Psoas muscle (tissue), 8 donors: ENCODE data around the gene TOX4. TPM values are rescaled to one million over a fixed set of nuclear protein-coding genes. Genes with fewer than 3 reads are reported as not detected.
"Not testable (repeated sequence)": the region's sequence is repeated elsewhere in the genome, so short reads cannot be mapped to it uniquely, and the experiment has no call there.

Experiments used
- ATAC-seq, 4 donors: fragments of 200-7000 bp; cut with Tn5 transposase; one replicate each; pipeline ENCODE4 v1.9.1; 2020; ENCODE audit warnings: moderate library complexity in 3 of 4, mild to moderate bottlenecking in 2 of 4
- DNase-seq, 2 donors: peaks; one replicate each; pipeline ENCODE4 v3.0.0-alpha.2; 2020
- H3K27ac ChIP-seq: fragments of 200-600 bp; one replicate; pipeline ENCODE4 v1.8.0; 2022
- H3K27me3 ChIP-seq, 3 donors: fragments of 200-600 bp in 1 of 3; one replicate each; pipeline versions ENCODE4 v1.6.1 to v1.8.0; 2013 to 2022; ENCODE audit warnings: low read length in 2 of 3, mild to moderate bottlenecking in 2 of 3, moderate library complexity in 1 of 3; ENCODE audit not compliant: insufficient read depth in 3 of 3
- H3K36me3 ChIP-seq, 2 donors: fragments of 200-600 bp in 1 of 2; one replicate each; pipeline versions ENCODE4 v1.6.1 to v1.8.0; 2013 to 2022; ENCODE audit warnings: low read depth in 1 of 2, mild to moderate bottlenecking in 1 of 2, moderate library complexity in 1 of 2; ENCODE audit not compliant: insufficient read depth in 1 of 2
- H3K4me1 ChIP-seq: fragments of 200-600 bp; one replicate; pipeline ENCODE4 v1.8.0; 2022
- H3K4me3 ChIP-seq: fragments of 200-600 bp; one replicate; pipeline ENCODE4 v1.8.0; 2022; ENCODE audit warnings: mild to moderate bottlenecking
- H3K9me3 ChIP-seq: fragments of 200-600 bp; one replicate; pipeline ENCODE4 v1.8.0; 2022
- WGBS, 3 donors: extraction: QIAGEN DNeasy Blood & Tissue Kit; methylation state at CpG; one replicate each; pipeline versions ENCODE4 v1.1.6 to v1.1.7; 2013; 5-methylcytosine and 5-hydroxymethylcytosine counted together
- intact Hi-C, 2 donors: fragments of 100-400 bp; cut with DNase I; formaldehyde crosslinking; loops; one replicate each; pipeline versions ENCODE4 v1.11.0 to v1.14.2; 2022
- polyA plus RNA-seq, 3 donors: library from polyadenylated mRNA; stranded (reverse); fragments of 200-250 nt; gene quantifications; one replicate each; pipeline ENCODE4 v1.2.3, GENCODE V29; 2013
- total RNA-seq, 4 donors: library from RNA; stranded (reverse); fragmentation: NEBNext Ultra II Directional in 2 of 4; extraction: Animal tissue kit (Norgen Biotek cat#: 25700) in 2 of 4; gene quantifications; one replicate each; pipeline versions ENCODE4 v1.2.1 to v1.2.4, GENCODE V29; 2021 to 2023
- TF ChIP-seq, protein P1 (sequence below): fragments of 200-600 bp; IDR thresholded peaks from one replicate; pipeline ENCODE4 v1.8.0; 2022; ENCODE audit warnings: antibody characterized with exemption
- donor health status: healthy with polysubstance abuse.
- donor health status: DM: no; HTN: no; CAD: no; lungs with moderate emphysema.
- donor health status: Bipolar disorder and iron deficiency.
- donor health status: healthy.
- donor health status: DM: yes; HTN: yes; CAD: no.
- donor health status: DM: no; HTN: no; CAD: no.
- donor health status: DM: no; HTN: no; CAD: no.
- donor health status: DM: yes; HTN: yes; CAD: no.

The TOX4 gene
- total and polyA plus RNA-seq, 7 donors: 37.0 to 146 (median 98.8) TPM

DNA sequence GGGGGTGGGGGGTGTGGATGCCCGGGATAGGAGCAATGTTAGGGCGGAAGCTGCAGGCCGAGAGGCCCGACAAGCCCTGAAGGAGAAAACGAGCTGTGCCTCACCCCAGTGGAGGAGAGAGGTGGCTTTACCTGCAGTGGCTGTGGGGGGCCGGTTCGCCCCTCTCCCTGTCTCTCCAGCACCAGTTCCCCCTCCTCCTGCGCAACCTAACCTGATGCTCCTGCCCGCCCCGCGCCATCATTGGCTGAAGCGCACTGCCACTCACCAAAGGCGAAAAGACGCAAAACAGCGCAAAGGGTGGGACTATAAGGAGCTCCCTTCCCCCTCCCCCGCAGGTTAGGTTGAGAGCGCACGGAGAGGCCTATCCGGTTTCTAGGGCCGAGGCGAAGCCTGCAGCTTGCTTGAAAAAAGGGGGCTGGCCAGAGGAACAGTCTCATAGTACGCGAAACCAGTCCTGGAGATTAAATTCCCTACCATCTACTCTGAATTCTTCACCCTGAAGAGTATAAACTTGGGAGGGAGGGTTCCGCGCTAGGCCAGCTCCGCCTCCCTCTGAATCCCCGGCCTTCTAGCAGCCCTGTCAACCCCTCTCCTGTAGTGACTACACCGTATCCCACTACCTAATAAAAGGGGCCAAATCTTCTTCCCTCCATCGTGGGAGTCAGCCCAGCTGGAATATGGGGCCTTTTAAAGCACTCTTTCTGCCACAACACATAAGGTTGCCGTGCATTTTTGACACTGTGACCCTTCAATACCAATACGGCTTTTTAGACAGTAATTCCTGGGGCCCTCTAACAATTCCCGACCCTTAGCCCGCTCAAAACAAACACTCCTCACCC, 39.7 kb upstream of the TOX4 start:
- no peaks in the 10 kb centered on the region for H3K27me3 ChIP-seq
- ATAC-seq: peak; percentile 99 to 100 (median 100)
- DNase-seq: peak; percentile 99 to 100
- 2 to 5% (median 2%) methylated on average over 26 to 33 of the region's 33 CpGs for WGBS, 3 donors
- peak overlapping the region; percentile 89 for H3K27ac ChIP-seq
- intact Hi-C loops: loop anchor here (2.0 kb wide), 1 partner anchor 18 kb away; no protein-coding TSS in a partner anchor
- no peaks in the 10 kb centered on the region for H3K36me3 ChIP-seq
- peaks cover 17% of the 10 kb centered on the region for H3K4me1 ChIP-seq
- H3K9me3 ChIP-seq: no peaks in the 10 kb centered on the region
- peak overlapping the region; percentile 84 for H3K4me3 ChIP-seq
- TF ChIP-seq, protein P1, sequence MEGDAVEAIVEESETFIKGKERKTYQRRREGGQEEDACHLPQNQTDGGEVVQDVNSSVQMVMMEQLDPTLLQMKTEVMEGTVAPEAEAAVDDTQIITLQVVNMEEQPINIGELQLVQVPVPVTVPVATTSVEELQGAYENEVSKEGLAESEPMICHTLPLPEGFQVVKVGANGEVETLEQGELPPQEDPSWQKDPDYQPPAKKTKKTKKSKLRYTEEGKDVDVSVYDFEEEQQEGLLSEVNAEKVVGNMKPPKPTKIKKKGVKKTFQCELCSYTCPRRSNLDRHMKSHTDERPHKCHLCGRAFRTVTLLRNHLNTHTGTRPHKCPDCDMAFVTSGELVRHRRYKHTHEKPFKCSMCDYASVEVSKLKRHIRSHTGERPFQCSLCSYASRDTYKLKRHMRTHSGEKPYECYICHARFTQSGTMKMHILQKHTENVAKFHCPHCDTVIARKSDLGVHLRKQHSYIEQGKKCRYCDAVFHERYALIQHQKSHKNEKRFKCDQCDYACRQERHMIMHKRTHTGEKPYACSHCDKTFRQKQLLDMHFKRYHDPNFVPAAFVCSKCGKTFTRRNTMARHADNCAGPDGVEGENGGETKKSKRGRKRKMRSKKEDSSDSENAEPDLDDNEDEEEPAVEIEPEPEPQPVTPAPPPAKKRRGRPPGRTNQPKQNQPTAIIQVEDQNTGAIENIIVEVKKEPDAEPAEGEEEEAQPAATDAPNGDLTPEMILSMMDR: no peak

- Histone ChIP-seq H3K4me3 (no peak overlapping the region), H3K4me1 (peaks cover 9% of the 10 kb centered on the region), H3K36me3 (no peaks in the 10 kb centered on the region), H3K9me3 (no peaks in the 10 kb centered on the region), H3K27ac (no peak overlapping the region), H3K27me3 (no peaks in the 10 kb centered on the region)
- ATAC-seq: no peak
- TF ChIP-seq, protein P1: no peak
- intact Hi-C loops: no loop called here
- DNase-seq: no peak
Measured at GRCh38 chr14:21440859-21441258, 36.1 kb upstream of the TOX4 start.

DNA sequence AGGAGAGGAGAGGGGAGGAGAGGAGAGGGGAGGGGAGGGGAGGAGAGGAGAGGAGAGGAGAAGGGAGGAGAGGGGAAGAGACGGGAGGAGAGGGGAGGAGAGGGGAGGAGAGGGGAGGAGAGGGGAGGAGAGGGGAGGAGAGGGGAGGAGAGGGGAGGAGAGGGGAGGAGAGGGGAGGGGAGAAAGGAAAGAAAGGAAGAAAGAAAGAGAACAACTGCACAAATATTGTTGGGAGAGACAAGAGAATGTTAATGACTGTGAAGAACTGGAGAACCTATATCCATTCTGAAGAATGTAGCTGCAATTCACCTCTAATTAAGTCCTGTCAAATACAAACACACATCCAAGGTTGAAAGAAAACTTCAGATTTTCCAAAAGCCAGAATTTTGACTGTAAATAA, 34.3 kb upstream of the TOX4 start:
- not testable (repeated sequence) for H3K4me1 ChIP-seq

GRCh38 chr14:21449899-21450216, 27.1 kb upstream of the TOX4 start:
- Histone ChIP-seq H3K4me3 (no peak overlapping the region), H3K27me3 (no peaks in the 10 kb centered on the region), H3K36me3 (no peaks in the 10 kb centered on the region), H3K27ac (no peak overlapping the region), H3K9me3 (no peaks in the 10 kb centered on the region), H3K4me1 (peaks cover 14% of the 10 kb centered on the region)
- WGBS, 3 donors: 91 to 95% (median 93%) methylated on average over 1 of the region's 1 CpG
- ATAC-seq (no peak), DNase-seq (no peak)
- TF ChIP-seq, protein P1: no peak
- intact Hi-C loops: no loop called here

More for the DNA sequence above, 34.3 kb upstream of the TOX4 start:
- ATAC-seq, DNase-seq, intact Hi-C loops, H3K36me3 ChIP-seq, H3K4me3 ChIP-seq, H3K27ac ChIP-seq, H3K27me3 ChIP-seq, H3K9me3 ChIP-seq: not testable (repeated sequence)
- WGBS, 3 donors: 64 to 83% methylated on average over 1 of the region's 1 CpG; no CpG with 5 or more reads in 1 of the 3 donors

DNA sequence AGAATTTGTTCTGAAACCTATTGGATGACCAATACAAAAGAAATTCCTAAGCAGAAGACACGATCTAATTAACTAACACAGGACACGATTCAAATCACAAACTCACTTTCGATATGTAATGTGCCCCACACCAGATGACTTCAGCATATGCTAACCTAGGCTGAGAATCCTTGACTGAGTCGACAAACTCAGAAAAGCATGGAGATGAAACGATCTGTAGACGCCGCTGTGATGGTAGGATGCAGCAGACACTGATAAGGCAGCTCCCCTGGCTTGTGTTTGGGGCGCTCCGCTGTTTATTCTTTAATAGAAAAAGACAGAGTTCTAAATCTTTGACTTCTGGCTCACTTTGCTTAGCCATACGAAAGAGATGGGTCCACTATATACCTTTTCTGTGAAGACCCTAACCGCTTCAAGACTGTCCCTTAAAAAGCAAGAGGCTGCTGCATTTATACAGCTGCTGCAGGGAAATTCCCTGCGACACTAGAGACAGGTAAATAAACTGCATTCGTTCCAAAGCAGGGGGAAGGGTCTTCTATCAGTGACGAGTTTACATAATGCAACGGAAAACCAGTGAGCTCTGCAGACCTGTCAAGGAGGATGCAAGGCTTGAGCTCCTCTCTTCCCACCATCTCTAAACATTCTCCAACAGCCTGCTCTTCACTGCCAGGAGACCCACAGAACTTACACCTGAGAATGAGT, 22.0 kb upstream of the TOX4 start:
- Histone ChIP-seq H3K27me3 (no peaks in the 10 kb centered on the region), H3K9me3 (no peaks in the 10 kb centered on the region), H3K36me3 (peaks cover 3 to 15% of the 10 kb centered on the region in 2 donors), H3K4me1 (peaks cover 17% of the 10 kb centered on the region), H3K27ac (peak overlapping the region; percentile 97), H3K4me3 (peak overlapping the region; percentile 95)
- intact Hi-C loops: loop anchor here (2.0 kb wide), 1 partner anchor 18 kb away; no protein-coding TSS in a partner anchor
- ATAC-seq: no peak
- DNase-seq: no peak
- TF ChIP-seq, protein P1: no peak
- WGBS, 3 donors: 31 to 32% (median 32%) methylated on average over 15 of the region's 15 CpGs
